HCT116 (cell line): ENCODE data around the gene LTBP1. TPM values are rescaled to one million over a fixed set of nuclear protein-coding genes. Genes with fewer than 3 reads are reported as not detected.

Experiments
- ATAC-seq: fragments of 200-7000 bp; cut with Tn5 transposase; 2 replicates; pipeline ENCODE4 v1.9.1; 2020; ENCODE audit warnings: mild to moderate bottlenecking, moderate library complexity
- BruUV-seq: library from RNA; stranded (reverse); fragments of 400-500 nt; replicated peaks from 2 replicates; lab custom pipeline; 2021; lab: Mats Ljungman, UMichigan
- CTCF ChIA-PET: fragments of 300-600 bp; sonication (Branson Sonifier 250); formaldehyde crosslinking; loops from one replicate; lab custom pipeline; 2021; ENCODE audit warnings: antibody characterized with exemption; lab: Charles Lee
- POLR2A ChIA-PET: fragments of 300-600, 350-600 bp; sonication (Branson Sonifier 250); formaldehyde crosslinking; loops from one replicate; lab custom pipeline; 2021; ENCODE audit warnings: antibody characterized with exemption; lab: Charles Lee
- RAD21 ChIA-PET, 2 experiments: fragments of 300-600 bp; sonication (Branson Sonifier 250); formaldehyde crosslinking; loops; one replicate each; lab custom pipeline; 2023; ENCODE audit warnings: low total read pairs in 2 of 2; ENCODE audit not compliant: uncharacterized antibody in 2 of 2, unreplicated experiment in 2 of 2, low non-redundant PET in 1 of 2; lab: Charles Lee
- DNase-seq: peaks from one replicate; pipeline ENCODE4 v3.0.0-alpha.2; 2010; ENCODE audit warnings: low read depth, low spot score
- H2AFZ ChIP-seq: fragments of 200-600 bp; shearing (Covaris generic), sonication (generic); 2 replicates; pipeline ENCODE4 v1.6.1; 2017; ENCODE audit warnings: low read depth, mixed run types, mixed read lengths, antibody characterized with exemption, low read length; ENCODE audit not compliant: poor library complexity, severe bottlenecking
- H3K27ac ChIP-seq: 2 replicates; pipeline ENCODE4 v1.5.1; 2012; ENCODE audit warnings: low read depth, low read length
- H3K27me3 ChIP-seq: fragments of 200-600 bp; sonication (generic); 2 replicates; pipeline ENCODE4 v1.6.1; 2016; ENCODE audit warnings: mixed run types, low read length, mixed read lengths; ENCODE audit not compliant: insufficient read depth
- H3K36me3 ChIP-seq, 2 experiments: fragments of 200-500 bp in 1 of 2; fragments of 200-600 bp in 1 of 2; sonication (Bioruptor generic) in 1 of 2; sonication (generic) in 1 of 2; 2 replicates each; pipeline versions ENCODE4 v1.5.1 to v1.6.1; 2014 to 2016; ENCODE audit warnings: low read length in 2 of 2, inconsistent platforms in 1 of 2, mixed read lengths in 1 of 2, mixed run types in 1 of 2; ENCODE audit not compliant: insufficient read depth in 2 of 2, control insufficient read depth in 1 of 2
- H3K4me1 ChIP-seq, 2 experiments: fragments of 200-600 bp in 1 of 2; sonication (generic) in 1 of 2; 2 replicates each; pipeline versions ENCODE4 v1.5.1 to v1.6.1; 2012 to 2017; ENCODE audit warnings: low read length in 2 of 2, inconsistent platforms in 1 of 2, mild to moderate bottlenecking in 1 of 2, mixed read lengths in 1 of 2, mixed run types in 1 of 2, moderate library complexity in 1 of 2; ENCODE audit not compliant: insufficient read depth in 2 of 2, control insufficient read depth in 1 of 2
- H3K4me2 ChIP-seq: fragments of 200-600 bp; sonication (generic); 2 replicates; pipeline ENCODE4 v1.6.1; 2017; ENCODE audit warnings: mixed run types, low read length, mixed read lengths
- H3K4me3 ChIP-seq, 2 experiments: fragments of 200-600 bp in 1 of 2; sonication (generic) in 1 of 2; replicated peaks in 1 of 2; 2 replicates each; pipeline ENCODE4 v1.5.1; 2011 to 2016; ENCODE audit warnings: low read length in 2 of 2, control low read depth in 1 of 2, low read depth in 1 of 2, mild to moderate bottlenecking in 1 of 2, mixed read lengths in 1 of 2, mixed run types in 1 of 2
- H3K79me2 ChIP-seq: fragments of 200-600 bp; sonication (generic); 2 replicates; pipeline ENCODE4 v1.6.1; 2017; ENCODE audit warnings: mild to moderate bottlenecking, mixed run types, low read length, moderate library complexity, mixed read lengths; ENCODE audit not compliant: insufficient read depth
- H3K9ac ChIP-seq: fragments of 200-600 bp; sonication (generic); 2 replicates; pipeline ENCODE4 v1.6.1; 2016; ENCODE audit warnings: low read length, mixed read lengths
- H3K9me2 ChIP-seq: fragments of 200-600 bp; sonication (generic), shearing (Covaris generic); 2 replicates; pipeline ENCODE4 v1.6.1; 2017; ENCODE audit warnings: mixed run types, mild to moderate bottlenecking, moderate library complexity; ENCODE audit not compliant: insufficient read depth
- H3K9me3 ChIP-seq, 2 experiments: fragments of 200-500 bp in 1 of 2; fragments of 200-600 bp in 1 of 2; sonication (Bioruptor generic) in 1 of 2; sonication (generic) in 1 of 2; 2 replicates each; pipeline ENCODE4 v1.6.1; 2014 to 2017; ENCODE audit warnings: low read length in 2 of 2, mixed read lengths in 2 of 2, inconsistent platforms in 1 of 2, low read depth in 1 of 2, mild to moderate bottlenecking in 1 of 2, mixed run types in 1 of 2, moderate library complexity in 1 of 2; ENCODE audit not compliant: control insufficient read depth in 1 of 2, insufficient read depth in 1 of 2
- H4K20me1 ChIP-seq: fragments of 200-600 bp; sonication (generic), shearing (Covaris generic); 2 replicates; pipeline ENCODE4 v1.6.1; 2017; ENCODE audit warnings: mixed run types, mild to moderate bottlenecking, moderate library complexity; ENCODE audit not compliant: insufficient read depth
- ATF3 ChIP-seq: IDR thresholded peaks from 2 replicates; pipeline ENCODE4 v1.6.1; 2012
- CBX3 ChIP-seq: IDR thresholded peaks from 2 replicates; pipeline ENCODE4 v1.6.1; 2012; ENCODE audit warnings: low read depth
- CEBPB ChIP-seq: IDR thresholded peaks from 2 replicates; pipeline ENCODE4 v1.6.1; 2012; ENCODE audit warnings: low read depth
- CTCF ChIP-seq, 3 experiments: fragments of 200-600 bp in 1 of 3; sonication (generic) in 1 of 3; IDR thresholded peaks in 2 of 3; conservative IDR thresholded peaks in 1 of 3; 2 replicates each; pipeline ENCODE4 v1.5.1; 2012 to 2017; ENCODE audit warnings: low read depth in 2 of 3, low read length in 2 of 3, antibody characterized with exemption in 1 of 3, borderline replicate concordance in 1 of 3, control low read depth in 1 of 3, mild to moderate bottlenecking in 1 of 3, mixed read lengths in 1 of 3, mixed run types in 1 of 3, moderate library complexity in 1 of 3; ENCODE audit not compliant: insufficient read depth in 1 of 3
- EGR1 ChIP-seq: IDR thresholded peaks from 2 replicates; pipeline ENCODE4 v1.6.1; 2012; ENCODE audit warnings: low read depth
- ELF1 ChIP-seq: IDR thresholded peaks from 2 replicates; pipeline ENCODE4 v1.6.1; 2012; ENCODE audit warnings: low read depth, borderline replicate concordance
- EZH2 ChIP-seq: fragments of 200-600 bp; sonication (generic); IDR thresholded peaks from 2 replicates; pipeline ENCODE4 v1.6.1; 2017; ENCODE audit warnings: antibody characterized with exemption, mixed run types
- EZH2phosphoT487 ChIP-seq: fragments of 200-600 bp; IDR thresholded peaks from 2 replicates; pipeline ENCODE4 v1.6.1; 2018; ENCODE audit warnings: antibody characterized with exemption, borderline replicate concordance
- MAX ChIP-seq: IDR thresholded peaks from 2 replicates; pipeline ENCODE4 v1.6.1; 2012
- POLR2A ChIP-seq: IDR thresholded peaks from 2 replicates; pipeline ENCODE4 v1.7.0; 2011; ENCODE audit warnings: borderline replicate concordance; ENCODE audit not compliant: insufficient read depth, insufficient read length; ENCODE audit errors: extremely low read depth
- SIN3A ChIP-seq: IDR thresholded peaks from 2 replicates; pipeline ENCODE4 v1.6.1; 2012; ENCODE audit warnings: low read depth
- SP1 ChIP-seq: IDR thresholded peaks from 2 replicates; pipeline ENCODE4 v1.6.1; 2012; ENCODE audit warnings: low read depth
- TCF7L2 ChIP-seq: IDR thresholded peaks from 2 replicates; pipeline ENCODE4 v1.7.0; 2011; ENCODE audit warnings: borderline replicate concordance, inconsistent platforms; ENCODE audit not compliant: insufficient read depth, insufficient read length; ENCODE audit errors: extremely low read depth
- YY1 ChIP-seq: IDR thresholded peaks from 2 replicates; pipeline ENCODE4 v1.6.1; 2011; ENCODE audit warnings: low read length, low read depth, moderate library complexity, mild to moderate bottlenecking; ENCODE audit not compliant: insufficient replicate concordance; ENCODE audit errors: extremely low read depth
- ZFX ChIP-seq: fragments of 450-650 bp; IDR thresholded peaks from 2 replicates; pipeline ENCODE4 v1.6.1; 2017
- ZNF274 ChIP-seq: fragments of 200-500 bp; sonication (Bioruptor generic); IDR thresholded peaks from 2 replicates; pipeline ENCODE4 v1.6.1; 2014; ENCODE audit warnings: mild to moderate bottlenecking, low read depth, low read length, inconsistent platforms
- intact Hi-C: fragments of 100-400 bp; cut with micrococcal nuclease; formaldehyde crosslinking; loops from 2 replicates; pipeline ENCODE4 v1.10.0; 2022
- total RNA-seq: library from RNA; stranded (reverse); gene quantifications from one replicate; pipeline ENCODE4 v1.2.1, GENCODE V29; 2021; ENCODE audit not compliant: unreplicated experiment

The LTBP1 gene
- total RNA-seq, 1 experiment from 2014 or later: 5.1 TPM

- Histone ChIP-seq H3K27ac (no peak overlapping the region), H4K20me1 (no peaks in the 10 kb centered on the region), H3K9ac (no peak overlapping the region), H3K4me2 (no peak overlapping the region), H3K27me3 (no peaks in the 10 kb centered on the region), H3K4me3 (no peak overlapping the region), H2AFZ (no peak overlapping the region), H3K36me3 (no peaks in the 10 kb centered on the region), H3K4me1 (no peaks in the 10 kb centered on the region), H3K9me2 (no peaks in the 10 kb centered on the region), H3K79me2 (no peaks in the 10 kb centered on the region), H3K9me3 (no peaks in the 10 kb centered on the region)
- no TSS peak for BruUV-seq
- ATAC-seq (no peak), DNase-seq (no peak)
- ChIA-PET CTCF (no interaction called here), POLR2A (no interaction called here), RAD21 (no interaction called here)
- intact Hi-C loops: no loop called here
- no peak for TF ChIP-seq EZH2
- no peak for TF ChIP-seq MAX
- no peak for TF ChIP-seq EZH2phosphoT487
- no peak for TF ChIP-seq ATF3
- no peak for TF ChIP-seq ZFX
- TF ChIP-seq CEBPB: no peak
- no peak for TF ChIP-seq EGR1
- TF ChIP-seq SP1: no peak
- TF ChIP-seq POLR2A: no peak
- TF ChIP-seq CTCF (IDR thresholded peaks at IDR 0.05 in 2 of 3, conservative IDR thresholded peaks at IDR 0.05 in 1 of 3; ENCODE audit: borderline replicate concordance in 1 of 3, insufficient read depth in 1 of 3, low read depth in 2 of 3, low read length in 2 of 3): no peak
- TF ChIP-seq ELF1: no peak
- TF ChIP-seq SIN3A: no peak
- no peak for TF ChIP-seq YY1
- TF ChIP-seq CBX3: no peak
- no peak for TF ChIP-seq TCF7L2
- no peak for TF ChIP-seq ZNF274
Observed at GRCh38 chr2:33158482-33159003, 211.8 kb downstream of the LTBP1 start.
